ENCODE results near the gene PRPF6. TPM values are rescaled to one million over a fixed set of nuclear protein-coding genes. Genes with fewer than 3 reads are reported as not detected.
"Not testable (repeated sequence)": the region's sequence is repeated elsewhere in the genome, so short reads cannot be mapped to it uniquely, and the experiment has no call there.

PRPF6 gene
- total RNA-seq, 4 donors from 2014 or later, result 70.7 to 93.0 (median 83.9) TPM

GRCh38 chr20:63958964-63959698 lies 21.8 kb upstream of the PRPF6 start:
- peaks cover 35% of the 10 kb centered on the region for H3K4me1 ChIP-seq
- H3K4me3 ChIP-seq, result no peak overlapping the region
- H3K27ac ChIP-seq, result no peak overlapping the region
- WGBS, result 90% methylated on average over 10 of the region's 10 CpGs
- no peaks in the 10 kb centered on the region for H3K9me3 ChIP-seq
- H3K36me3 ChIP-seq, result peaks cover 53% of the 10 kb centered on the region
- TF ChIP-seq, protein P1, sequence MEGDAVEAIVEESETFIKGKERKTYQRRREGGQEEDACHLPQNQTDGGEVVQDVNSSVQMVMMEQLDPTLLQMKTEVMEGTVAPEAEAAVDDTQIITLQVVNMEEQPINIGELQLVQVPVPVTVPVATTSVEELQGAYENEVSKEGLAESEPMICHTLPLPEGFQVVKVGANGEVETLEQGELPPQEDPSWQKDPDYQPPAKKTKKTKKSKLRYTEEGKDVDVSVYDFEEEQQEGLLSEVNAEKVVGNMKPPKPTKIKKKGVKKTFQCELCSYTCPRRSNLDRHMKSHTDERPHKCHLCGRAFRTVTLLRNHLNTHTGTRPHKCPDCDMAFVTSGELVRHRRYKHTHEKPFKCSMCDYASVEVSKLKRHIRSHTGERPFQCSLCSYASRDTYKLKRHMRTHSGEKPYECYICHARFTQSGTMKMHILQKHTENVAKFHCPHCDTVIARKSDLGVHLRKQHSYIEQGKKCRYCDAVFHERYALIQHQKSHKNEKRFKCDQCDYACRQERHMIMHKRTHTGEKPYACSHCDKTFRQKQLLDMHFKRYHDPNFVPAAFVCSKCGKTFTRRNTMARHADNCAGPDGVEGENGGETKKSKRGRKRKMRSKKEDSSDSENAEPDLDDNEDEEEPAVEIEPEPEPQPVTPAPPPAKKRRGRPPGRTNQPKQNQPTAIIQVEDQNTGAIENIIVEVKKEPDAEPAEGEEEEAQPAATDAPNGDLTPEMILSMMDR (IDR thresholded peaks at IDR 0.05), result no peak
- TF ChIP-seq EP300 (IDR thresholded peaks at IDR 0.05), result no peak
- TF ChIP-seq POLR2A (IDR thresholded peaks at IDR 0.05), result no peak
- TF ChIP-seq POLR2AphosphoS5 (IDR thresholded peaks at IDR 0.05), result no peak
- H3K27me3 ChIP-seq, result no peaks in the 10 kb centered on the region
- no peak for DNase-seq (ENCODE audit: low spot score in 2 of 2)

DNA sequence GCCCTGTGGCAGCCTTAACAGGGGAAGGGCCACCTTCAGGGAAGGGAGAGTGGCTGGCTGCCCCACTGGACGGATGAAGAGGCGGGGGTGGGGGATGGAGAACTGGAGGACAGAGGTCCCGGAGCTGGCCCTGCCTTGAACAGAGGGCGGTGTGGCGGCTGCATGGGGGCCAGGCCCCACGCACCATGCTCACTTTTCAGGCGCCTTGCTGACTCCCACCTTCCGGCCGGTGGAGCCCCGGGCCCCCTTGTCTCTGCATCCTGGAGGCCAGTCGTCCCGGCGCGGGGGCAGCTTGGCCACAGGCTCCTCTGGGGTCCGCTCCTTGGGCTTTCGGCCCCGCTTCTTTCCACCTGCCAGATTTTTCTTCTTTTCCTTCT lies 21.2 kb upstream of the PRPF6 start:
- TF ChIP-seq POLR2A (IDR thresholded peaks at IDR 0.05), result no peak
- TF ChIP-seq EP300 (IDR thresholded peaks at IDR 0.05), result no peak
- TF ChIP-seq, protein P1 (IDR thresholded peaks at IDR 0.05), result no peak
- TF ChIP-seq POLR2AphosphoS5 (IDR thresholded peaks at IDR 0.05), result no peak
- no peaks in the 10 kb centered on the region for H3K27me3 ChIP-seq
- WGBS, result 94% methylated on average over 17 of the region's 17 CpGs
- peaks cover 58% of the 10 kb centered on the region for H3K36me3 ChIP-seq
- no peak for DNase-seq (ENCODE audit: low spot score in 2 of 2)
- no peak overlapping the region for H3K4me3 ChIP-seq
- peaks cover 29% of the 10 kb centered on the region for H3K4me1 ChIP-seq
- no peak overlapping the region for H3K27ac ChIP-seq
- no peaks in the 10 kb centered on the region for H3K9me3 ChIP-seq

DNA sequence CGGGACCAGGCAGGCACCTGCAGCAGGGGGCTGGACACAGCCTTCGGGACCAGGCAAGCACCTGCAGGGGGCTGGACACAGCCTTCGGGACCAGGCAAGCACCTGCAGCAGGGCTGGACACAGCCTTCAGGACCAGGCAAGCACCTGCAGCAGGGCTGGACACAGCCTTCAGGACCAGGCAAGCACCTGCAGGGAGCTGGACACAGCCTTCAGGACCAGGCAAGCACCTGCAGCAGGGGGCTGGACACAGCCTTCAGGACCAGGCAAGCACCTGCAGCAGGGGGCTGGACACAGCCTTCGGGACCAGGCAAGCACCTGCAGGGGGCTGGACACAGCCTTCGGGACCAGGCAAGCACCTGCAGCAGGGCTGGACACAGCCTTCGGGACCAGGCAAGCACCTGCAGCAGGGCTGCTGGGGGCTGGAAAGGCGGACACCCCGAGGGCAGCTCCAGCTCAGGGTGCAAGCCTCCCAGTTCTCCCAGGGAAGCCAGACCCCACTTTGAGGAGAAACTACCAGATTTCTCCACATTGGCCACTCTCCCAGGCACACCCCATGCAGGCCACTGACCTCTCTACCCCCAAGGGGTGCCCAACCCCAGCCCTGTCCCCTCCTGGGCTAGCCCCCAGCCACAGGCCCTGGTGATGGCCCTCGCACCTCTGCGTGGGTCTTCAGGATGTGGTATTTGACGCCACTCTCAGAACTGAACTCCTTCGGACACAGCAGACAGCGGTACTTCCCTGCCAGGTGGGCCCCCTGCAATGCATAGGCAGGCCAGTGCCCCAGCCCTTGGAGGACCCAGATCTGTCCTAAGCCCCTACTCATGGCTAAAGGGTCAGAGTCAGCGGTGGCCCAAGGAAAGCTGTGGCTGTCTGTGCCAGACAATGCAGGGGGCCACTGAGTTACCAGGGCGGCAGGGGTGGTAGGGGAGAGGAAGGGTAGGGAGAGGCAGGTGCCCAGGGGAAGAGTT lies 20.0 kb upstream of the PRPF6 start:
- Histone ChIP-seq H3K36me3 (peaks cover 58% of the 10 kb centered on the region), H3K4me1 (peaks cover 18% of the 10 kb centered on the region)
- H3K9me3 ChIP-seq; H3K27me3 ChIP-seq; H3K4me3 ChIP-seq; DNase-seq (ENCODE audit: low spot score in 2 of 2); H3K27ac ChIP-seq: not testable (repeated sequence)
- WGBS, result 91% methylated on average over 12 of the region's 15 CpGs

- Histone ChIP-seq H3K4me1 (peaks cover 17% of the 10 kb centered on the region), H3K27me3 (no peaks in the 10 kb centered on the region), H3K27ac (no peak overlapping the region), H3K9me3 (no peaks in the 10 kb centered on the region), H3K36me3 (peaks cover 67% of the 10 kb centered on the region), H3K4me3 (no peak overlapping the region)
- 90% methylated on average over 2 of the region's 26 CpGs for WGBS
- no peak for DNase-seq (ENCODE audit: low spot score in 2 of 2)
- TF ChIP-seq POLR2AphosphoS5 (IDR thresholded peaks at IDR 0.05) (no peak), EP300 (IDR thresholded peaks at IDR 0.05) (no peak), POLR2A (IDR thresholded peaks at IDR 0.05) (no peak)
- TF ChIP-seq, protein P1 (IDR thresholded peaks at IDR 0.05), result no peak
Measured at GRCh38 chr20:63961664-63962425, 19.1 kb upstream of the PRPF6 start.

GRCh38 chr20:63962426-63963347 lies 18.2 kb upstream of the PRPF6 start:
- TF ChIP-seq POLR2A (IDR thresholded peaks at IDR 0.05), result no peak
- TF ChIP-seq, protein P1 (IDR thresholded peaks at IDR 0.05), result no peak
- TF ChIP-seq POLR2AphosphoS5 (IDR thresholded peaks at IDR 0.05), result no peak
- no peak for TF ChIP-seq EP300 (IDR thresholded peaks at IDR 0.05)
- WGBS, result 87% methylated on average over 9 of the region's 61 CpGs
- no peaks in the 10 kb centered on the region for H3K27me3 ChIP-seq
- H3K27ac ChIP-seq, result no peak overlapping the region
- no peaks in the 10 kb centered on the region for H3K9me3 ChIP-seq
- DNase-seq (ENCODE audit: low spot score in 2 of 2), result no peak
- H3K4me3 ChIP-seq, result no peak overlapping the region
- peaks cover 76% of the 10 kb centered on the region for H3K36me3 ChIP-seq
- peaks cover 9% of the 10 kb centered on the region for H3K4me1 ChIP-seq

Measured in suprapubic skin (tissue), 4 donors.